NCI-H1436 (cell line): ENCODE results near the gene CLEC2A.
"Not testable (repeated sequence)": the region's sequence is repeated elsewhere in the genome, so short reads cannot be mapped to it uniquely, and the experiment has no call there.

Experiments used
- DNase-seq: peaks from one replicate; lab custom pipeline; 2025; lab: John Stamatoyannopoulos, UW

CLEC2A gene

DNA sequence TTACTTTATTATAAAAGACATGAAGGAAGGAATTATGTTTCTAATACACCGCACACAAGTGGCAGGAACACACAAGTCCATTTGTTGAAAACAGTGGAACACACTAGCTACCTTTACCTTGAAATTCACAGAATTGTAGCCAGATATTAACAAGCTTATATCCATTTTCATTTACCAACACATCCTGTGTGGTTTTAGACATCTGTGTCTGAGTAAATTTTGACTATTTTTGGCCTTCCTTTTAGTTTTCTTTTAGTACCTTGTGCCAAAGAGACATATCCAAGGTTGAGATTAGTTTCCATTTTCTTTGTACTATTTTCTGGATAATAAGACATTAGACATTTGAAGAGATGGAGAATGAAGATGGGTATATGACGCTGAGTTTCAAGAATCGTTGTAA lies 50.9 kb downstream of the CLEC2A start, which contains the start of gene KLRF2:
TSS of gene KLRF2 (plus strand) at position 244 of the 400 bp plus-strand sequence. CDS start at position 351, 107 bp downstream.
- no peak for DNase-seq

- DNase-seq, result no peak
Observed at GRCh38 chr12:9880532-9881078, 51.6 kb downstream of the CLEC2A start.

DNA sequence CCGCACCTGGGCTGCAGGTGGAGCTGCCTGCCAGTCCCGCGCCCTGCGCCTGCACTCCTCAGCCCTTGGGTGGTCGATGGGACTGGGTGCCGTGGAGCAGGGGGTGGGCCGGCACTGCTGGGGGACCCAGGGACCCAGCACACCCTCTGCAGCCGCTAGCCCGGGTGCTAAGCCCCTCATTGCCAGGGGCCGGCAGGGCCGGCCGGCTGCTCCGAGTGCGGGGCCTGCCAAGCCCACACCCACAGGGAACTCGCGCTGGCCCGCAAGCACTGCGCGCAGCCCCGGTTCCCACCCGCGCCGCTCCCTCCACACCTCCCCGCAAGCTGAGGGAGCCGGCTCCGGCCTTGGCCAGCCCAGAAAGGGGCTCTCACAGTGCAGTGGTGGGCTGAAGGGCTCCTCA lies 56.0 kb downstream of the CLEC2A start:
- not testable (repeated sequence) for DNase-seq

DNA sequence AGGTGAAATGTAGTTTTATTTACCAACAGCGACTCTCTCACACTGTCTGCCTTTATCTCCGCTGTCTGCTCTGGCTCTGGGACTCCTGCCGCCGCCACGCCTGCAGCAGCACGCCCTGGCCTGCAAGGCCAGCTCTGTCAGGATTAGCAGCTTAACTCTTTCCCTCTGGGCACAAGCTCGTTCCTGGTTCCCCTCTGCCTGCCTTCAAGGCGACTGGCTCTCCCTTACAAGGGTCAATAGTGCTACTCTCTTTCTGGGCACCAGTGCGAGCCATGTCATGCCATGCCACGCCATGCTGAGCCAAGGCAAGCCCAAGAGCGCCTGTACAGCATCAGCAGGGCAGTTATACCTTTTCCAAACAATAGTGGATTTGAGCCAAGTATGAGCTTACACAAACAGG lies 59.4 kb downstream of the CLEC2A start:
- no peak for DNase-seq

DNA sequence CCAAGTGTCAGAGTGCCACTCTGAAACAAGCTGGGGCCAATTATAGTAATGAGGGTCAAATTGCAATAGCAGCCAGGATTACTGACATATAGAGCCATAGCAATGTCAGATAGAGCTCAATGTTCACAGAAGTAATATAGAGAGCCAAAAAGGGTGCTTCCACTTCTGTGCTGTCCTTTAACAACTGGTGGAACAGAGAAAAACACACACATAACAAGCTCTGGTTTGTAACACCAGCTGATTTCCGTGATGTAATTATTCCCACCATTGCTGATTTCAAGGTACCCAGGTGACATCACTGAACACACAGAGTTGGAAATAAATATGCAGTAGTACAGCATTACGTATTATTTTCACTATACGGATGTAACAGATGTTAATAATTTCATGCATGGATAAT lies 60.0 kb downstream of the CLEC2A start:
- no peak for DNase-seq

- no peak for DNase-seq
Observed at GRCh38 chr12:9870286-9870866, 61.8 kb downstream of the CLEC2A start.

DNA sequence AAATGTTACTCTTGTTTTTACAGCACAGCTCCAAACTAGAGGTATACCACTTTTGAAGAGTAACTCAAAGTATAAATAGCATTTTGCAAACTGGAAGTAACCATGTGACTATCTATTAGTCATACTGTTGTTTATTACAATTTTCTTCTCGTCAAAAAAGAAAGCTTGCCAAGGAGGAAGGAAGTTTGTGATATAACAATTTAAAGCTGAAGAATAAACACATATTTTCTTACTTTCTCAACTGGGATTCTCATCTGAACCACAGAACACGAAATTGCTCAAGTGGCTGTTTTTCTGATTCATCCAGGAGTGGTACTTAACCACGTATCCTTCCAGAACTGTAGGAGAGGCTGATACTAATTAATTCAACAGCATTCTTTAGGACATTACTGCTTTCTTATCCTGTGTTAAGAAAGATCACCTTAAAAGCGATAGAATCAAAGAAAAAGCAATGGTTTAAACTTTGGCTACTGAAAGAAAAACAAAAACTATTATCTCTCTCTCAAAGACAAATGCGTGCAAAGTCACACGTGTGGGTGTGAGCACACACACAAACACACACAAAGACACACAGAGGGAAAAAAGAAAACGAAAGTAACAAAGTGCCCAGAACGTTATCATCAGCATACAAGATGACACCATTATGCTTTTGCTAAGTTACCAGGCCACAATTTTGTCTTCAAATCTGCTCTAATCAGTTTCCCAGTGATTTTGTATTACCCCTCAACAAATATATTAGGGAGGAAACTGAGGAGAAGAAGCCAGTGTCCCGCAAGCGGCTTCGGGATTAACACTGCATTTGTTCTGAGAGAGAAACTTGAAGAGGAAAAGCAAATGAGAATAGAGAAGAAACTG lies 62.6 kb downstream of the CLEC2A start, which contains the start of gene CLEC2B:
TSS of gene CLEC2B (minus strand) at position 48 of the 855 bp plus-strand sequence.
- DNase-seq, result no peak

DNA sequence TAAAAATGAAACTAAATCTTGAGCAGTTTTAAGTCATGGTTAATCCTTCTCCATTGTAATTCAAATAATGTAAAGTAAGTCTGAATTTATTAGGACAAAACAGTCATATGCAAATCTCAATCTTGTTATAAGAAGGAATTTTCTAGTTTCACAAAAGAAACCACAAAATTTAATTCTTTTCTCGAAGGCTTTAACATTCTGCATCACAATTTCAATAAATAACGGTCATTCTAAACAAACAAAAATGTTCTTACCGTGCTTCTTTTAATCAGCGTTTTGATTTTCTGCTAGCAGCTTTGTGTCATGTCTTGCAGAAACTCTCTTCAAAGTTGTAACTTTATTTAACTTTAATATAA lies 63.2 kb downstream of the CLEC2A start:
- no peak for DNase-seq

GRCh38 chr12:9868311-9868801 lies 63.8 kb downstream of the CLEC2A start:
- no peak for DNase-seq

GRCh38 chr12:9867531-9867930 lies 64.6 kb downstream of the CLEC2A start:
- DNase-seq, result no peak

GRCh38 chr12:9866860-9867269 lies 65.3 kb downstream of the CLEC2A start:
- no peak for DNase-seq

- no peak for DNase-seq
Observed at GRCh38 chr12:9864913-9865675, 67.1 kb downstream of the CLEC2A start.
